Stimulated activated CD4-positive, alpha-beta T cell treated with anti-CD3 and anti-CD28 coated beads, Interleukin-12 subunit alpha, Interleukin-12 subunit beta, amount 100 ng/mL, for 24 hours (primary cell): Measurements from ENCODE around the gene B4GALT2.

Source experiments
- DNase-seq, 2 experiments: peaks; one replicate each; pipeline ENCODE4 v3.0.0-alpha.2; 2020; ENCODE audit warnings: low read depth in 2 of 2

The B4GALT2 gene

DNA sequence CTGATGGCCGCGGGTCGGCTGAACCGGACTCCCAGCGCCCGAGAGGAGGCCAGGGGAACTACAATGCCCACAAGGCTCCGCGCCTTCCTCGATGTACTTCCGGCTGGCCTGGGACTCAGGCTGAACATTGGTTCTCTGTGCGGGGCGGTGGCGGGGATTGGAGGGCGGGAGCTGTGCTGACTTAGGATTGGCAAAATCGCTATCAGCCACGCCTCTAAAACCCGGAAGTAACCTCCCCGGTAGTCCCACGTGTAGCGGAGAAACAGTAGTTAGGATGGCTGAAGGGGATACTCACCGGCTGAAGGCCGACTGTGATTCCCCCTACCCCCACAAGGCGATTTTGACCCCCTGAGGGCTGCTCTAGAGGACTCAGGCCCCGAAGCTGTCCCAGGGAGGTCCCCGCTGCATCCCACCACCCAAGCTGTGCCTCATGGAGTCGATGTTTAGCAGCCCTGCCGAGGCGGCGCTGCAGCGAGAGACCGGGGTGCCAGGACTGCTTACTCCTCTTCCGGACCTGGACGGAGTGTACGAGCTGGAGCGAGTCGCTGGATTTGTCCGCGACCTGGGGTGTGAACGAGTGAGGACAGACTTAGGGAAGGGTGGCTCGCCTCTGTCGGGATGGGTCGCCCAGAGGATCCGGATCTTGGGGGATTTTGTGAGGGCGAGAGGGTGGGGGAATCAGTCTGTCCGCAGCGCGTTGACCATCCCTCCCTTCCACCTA is 9.1 kb upstream of the B4GALT2 start, which contains the start of gene DPH2:
Gene DPH2, plus strand, starts transcription at position 265 of the 721 bp plus-strand sequence. Its CDS starts 166 bp downstream, at position 431.
- DNase-seq: peak; percentile 92 to 97

DNA sequence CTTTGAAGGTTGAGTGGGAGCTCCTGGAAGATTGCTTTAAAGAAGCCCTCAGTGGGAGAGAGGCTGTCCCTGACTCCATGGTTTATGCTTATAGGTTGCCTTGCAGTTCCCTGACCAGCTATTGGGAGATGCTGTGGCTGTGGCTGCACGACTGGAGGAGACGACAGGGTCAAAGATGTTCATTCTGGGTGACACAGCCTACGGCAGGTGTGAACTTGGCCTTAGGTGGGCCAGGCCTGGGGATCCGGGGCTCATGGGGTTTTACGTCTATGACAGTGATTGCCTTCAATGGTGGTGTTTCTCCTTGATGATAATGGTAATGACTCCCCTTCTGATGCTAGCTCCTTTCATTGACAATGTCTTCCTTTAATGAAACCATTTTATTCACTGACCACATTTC is 8.5 kb upstream of the B4GALT2 start:
- no peak for DNase-seq

DNA sequence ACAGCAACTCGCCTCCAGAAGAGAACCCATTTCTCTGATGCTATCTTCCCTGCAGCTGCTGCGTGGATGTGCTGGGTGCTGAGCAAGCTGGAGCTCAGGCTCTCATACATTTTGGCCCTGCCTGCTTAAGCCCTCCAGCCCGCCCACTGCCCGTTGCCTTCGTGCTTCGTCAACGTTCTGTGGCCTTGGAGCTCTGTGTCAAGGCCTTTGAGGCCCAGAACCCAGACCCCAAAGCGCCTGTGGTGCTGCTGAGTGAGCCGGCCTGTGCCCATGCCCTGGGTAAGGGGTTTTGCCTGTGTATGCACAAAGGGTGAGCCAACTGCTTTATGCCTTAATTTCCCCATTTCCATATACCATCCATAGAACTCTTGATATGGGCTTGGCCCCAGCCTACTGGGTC is 8.1 kb upstream of the B4GALT2 start:
- DNase-seq: no peak

DNA sequence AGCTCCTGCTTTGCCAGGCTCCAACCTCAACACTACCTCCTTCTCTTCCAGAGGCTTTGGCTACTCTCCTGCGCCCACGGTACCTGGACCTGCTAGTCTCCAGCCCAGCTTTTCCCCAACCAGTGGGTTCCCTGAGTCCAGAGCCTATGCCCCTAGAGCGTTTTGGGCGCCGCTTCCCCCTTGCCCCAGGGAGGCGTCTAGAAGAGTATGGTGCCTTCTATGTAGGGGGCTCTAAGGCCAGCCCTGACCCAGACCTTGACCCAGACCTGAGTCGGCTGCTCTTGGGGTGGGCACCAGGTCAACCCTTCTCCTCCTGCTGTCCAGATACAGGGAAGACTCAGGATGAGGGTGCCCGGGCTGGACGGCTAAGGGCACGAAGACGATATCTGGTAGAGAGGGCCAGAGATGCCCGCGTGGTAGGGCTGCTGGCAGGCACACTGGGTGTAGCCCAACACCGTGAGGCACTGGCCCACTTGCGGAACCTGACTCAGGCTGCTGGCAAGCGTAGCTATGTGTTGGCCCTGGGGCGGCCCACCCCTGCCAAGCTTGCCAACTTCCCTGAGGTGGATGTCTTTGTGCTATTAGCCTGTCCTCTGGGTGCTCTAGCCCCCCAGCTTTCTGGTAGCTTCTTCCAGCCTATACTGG is 7.6 kb upstream of the B4GALT2 start:
- no peak for DNase-seq

DNA sequence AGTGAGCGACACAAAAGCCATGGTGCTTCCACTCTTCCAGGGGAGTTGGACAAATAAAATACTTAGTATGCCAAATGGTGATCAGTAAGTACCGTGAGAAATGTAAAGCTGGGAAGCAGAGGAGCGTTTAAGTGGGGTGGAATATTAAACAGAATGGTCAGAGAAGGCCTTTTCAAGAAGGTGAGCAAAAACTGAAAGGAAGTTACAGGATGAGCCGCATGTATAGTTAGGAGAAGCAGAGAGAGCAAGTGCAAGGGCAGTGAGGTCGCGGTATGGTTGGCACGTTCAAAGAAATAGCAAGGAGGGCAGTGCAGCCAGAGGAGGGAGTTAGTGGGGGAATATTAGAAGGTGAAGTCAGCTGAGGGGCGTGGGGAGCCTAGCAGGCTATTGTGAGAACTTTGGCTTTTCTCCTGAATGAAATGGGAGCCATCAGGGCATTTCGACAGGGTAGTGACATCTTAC is 5.0 kb upstream of the B4GALT2 start:
- DNase-seq: no peak

DNA sequence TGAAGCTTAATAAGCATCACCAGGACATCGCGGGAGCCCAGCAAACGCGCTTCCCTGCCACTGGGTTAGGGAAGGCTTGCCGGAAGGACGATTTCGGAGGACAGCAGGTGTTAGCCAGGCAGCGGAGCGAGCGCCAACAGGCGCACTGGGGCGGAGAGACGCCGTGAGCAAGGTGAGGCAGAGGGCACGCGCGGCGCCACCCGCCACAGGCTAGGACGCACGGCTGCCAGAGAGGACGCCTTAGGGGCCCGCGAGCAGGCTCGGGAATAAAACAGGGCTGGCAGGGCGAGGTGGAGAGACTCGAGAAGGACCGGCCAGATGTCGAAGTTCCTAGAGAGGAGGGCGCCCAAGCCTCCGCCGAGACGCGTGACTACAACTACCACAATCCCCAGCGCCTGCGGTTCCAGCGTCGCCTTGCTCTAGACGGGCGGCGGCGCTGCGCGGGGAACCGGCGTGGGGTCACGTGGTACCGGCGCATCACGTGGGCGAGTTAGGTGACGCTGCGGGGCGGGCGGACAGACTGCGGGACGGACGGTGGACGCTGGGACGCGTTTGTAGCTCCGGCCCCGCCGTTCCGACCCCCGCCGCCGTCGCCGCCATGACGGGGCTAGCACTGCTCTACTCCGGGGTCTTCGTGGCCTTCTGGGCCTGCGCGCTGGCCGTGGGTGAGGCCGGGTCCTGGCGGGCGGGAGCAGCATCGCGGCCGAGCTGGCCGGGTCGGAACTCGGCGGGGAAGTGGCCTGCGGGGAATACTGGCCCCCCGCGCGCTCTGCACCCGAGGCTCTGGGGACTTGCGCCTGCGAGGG is 4.4 kb upstream of the B4GALT2 start, which contains the start of gene ATP6V0B:
Gene ATP6V0B, plus strand, starts transcription at position 518 of the 806 bp plus-strand sequence. Its CDS starts 81 bp downstream, at position 599.
- DNase-seq: peak; percentile 91 to 97

DNA sequence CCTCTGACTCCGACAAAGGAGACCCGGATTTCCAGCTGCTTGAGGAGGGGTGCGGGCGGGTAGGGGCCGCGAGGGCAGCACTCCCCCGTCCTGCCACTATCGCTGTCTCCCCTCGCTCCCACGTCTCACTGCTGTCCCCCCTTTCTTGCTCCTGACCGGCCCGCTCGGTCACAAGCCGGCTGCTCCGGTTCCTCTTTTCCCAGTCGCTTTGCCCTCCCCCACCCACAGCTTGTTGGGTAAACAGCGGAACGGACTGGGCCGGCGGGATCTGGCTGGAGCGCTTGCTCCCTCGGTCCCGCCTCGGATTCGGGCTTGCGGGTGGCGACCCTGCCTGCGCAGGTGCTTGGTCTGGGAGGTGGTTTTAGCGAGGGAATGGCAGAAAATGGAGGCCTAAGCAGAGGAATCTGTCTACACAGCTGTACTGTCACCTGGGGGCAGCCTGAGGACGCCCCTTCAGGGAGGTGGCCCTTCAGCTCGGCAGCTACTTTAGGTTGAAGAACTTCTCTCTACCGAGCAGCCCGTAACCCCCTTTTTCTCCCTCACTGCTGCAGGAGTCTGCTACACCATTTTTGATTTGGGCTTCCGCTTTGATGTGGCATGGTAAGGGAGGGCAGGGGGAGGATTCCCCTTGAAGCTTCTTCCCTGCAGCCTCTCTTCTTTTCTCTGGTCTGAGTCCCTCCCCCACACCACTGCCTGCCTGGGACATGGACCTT is 3.6 kb upstream of the B4GALT2 start:
- DNase-seq: no peak

DNA sequence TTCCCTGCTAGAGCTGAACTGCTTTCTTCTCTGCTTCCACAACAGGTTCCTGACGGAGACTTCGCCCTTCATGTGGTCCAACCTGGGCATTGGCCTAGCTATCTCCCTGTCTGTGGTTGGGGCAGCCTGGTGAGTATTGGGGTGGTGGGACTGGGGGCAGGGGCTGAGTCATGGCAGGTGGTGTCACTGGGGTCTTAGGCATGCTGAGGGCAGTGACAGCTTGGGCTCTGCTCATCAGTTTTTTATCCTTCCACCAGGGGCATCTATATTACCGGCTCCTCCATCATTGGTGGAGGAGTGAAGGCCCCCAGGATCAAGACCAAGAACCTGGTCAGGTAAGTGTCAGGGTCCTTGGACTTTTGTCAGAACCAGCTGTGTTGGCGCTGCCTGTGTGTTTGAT is 3.0 kb upstream of the B4GALT2 start:
- DNase-seq: no peak

DNA sequence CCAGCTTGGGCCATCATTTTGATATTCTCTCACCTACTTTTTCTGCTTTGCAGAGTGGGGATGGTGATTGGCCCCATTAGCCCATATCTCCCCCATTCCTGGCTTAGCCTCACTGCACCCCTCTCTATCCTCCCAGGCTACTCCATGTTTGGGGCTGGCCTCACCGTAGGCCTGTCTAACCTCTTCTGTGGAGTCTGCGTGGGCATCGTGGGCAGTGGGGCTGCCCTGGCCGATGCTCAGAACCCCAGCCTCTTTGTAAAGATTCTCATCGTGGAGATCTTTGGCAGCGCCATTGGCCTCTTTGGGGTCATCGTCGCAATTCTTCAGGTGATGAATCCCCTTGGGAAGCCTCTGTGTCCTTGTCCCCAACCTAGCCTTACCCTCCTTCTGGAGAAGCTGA is 2.1 kb upstream of the B4GALT2 start:
- DNase-seq: no peak

DNA sequence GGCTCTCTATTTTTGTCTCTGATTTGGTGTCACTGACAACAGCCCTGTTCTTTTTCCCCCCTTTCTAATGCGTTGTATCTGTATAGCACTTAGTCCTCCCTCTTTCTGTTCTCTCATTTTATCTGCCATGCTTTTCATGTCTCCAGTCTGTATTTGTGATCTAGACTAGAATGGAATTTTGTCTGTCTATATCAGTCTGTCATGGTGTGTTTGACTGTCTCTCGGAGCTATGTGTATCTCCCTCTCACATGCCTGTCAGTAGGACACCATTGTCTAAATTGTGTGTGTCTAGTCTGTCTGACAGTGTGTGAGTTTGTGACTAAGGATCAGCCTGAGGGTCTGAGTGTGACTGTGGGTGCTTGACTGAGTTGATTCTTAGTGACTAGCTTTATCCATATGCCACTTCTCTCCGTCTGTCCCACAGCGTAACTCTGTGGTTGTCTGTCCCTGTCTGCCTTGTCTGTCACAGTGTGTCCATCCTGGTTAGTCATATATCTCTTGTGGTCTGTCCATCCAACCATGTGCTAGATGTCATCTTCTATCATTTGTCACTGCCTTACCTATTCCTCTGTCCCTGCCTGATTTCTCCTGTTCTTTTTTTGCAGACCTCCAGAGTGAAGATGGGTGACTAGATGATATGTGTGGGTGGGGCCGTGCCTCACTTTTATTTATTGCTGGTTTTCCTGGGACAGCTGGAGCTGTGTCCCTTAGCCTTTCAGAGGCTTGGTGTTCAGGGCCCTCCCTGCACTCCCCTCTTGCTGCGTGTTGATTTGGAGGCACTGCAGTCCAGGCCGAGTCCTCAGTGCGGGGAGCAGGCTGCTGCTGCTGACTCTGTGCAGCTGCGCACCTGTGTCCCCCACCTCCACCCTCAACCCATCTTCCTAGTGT is 1.4 kb upstream of the B4GALT2 start:
- no peak for DNase-seq

DNA sequence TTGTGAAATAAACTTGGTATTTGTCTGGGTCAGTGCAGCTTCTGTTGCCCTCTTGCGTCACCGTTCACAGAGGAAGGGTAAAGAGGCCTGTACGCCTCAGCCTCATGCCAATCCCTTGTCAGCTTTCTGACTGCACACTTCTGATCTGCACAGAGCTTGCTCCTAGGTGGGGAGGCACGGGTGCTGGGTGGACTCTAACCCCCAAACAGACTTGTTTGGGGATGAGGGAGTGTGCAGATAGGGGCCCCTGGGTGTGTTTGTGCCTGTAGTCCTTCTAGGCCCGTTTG is 803 bp upstream of the B4GALT2 start:
- DNase-seq: no peak

DNA sequence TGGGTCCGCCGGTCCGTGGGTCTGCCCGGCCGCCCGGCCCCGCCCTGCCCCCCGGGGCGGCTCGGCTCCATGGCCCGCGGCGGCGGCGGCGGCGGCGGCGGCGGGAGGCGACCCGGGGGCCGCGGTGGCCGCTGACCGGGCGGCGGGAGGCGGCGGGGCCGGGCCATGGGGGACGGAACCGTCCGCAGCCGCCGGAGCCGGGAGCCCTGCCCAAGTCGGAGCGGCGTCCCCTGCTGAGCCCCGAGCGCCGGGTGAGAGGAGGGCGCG is 184 bp downstream of the B4GALT2 start:
- DNase-seq: no peak

DNA sequence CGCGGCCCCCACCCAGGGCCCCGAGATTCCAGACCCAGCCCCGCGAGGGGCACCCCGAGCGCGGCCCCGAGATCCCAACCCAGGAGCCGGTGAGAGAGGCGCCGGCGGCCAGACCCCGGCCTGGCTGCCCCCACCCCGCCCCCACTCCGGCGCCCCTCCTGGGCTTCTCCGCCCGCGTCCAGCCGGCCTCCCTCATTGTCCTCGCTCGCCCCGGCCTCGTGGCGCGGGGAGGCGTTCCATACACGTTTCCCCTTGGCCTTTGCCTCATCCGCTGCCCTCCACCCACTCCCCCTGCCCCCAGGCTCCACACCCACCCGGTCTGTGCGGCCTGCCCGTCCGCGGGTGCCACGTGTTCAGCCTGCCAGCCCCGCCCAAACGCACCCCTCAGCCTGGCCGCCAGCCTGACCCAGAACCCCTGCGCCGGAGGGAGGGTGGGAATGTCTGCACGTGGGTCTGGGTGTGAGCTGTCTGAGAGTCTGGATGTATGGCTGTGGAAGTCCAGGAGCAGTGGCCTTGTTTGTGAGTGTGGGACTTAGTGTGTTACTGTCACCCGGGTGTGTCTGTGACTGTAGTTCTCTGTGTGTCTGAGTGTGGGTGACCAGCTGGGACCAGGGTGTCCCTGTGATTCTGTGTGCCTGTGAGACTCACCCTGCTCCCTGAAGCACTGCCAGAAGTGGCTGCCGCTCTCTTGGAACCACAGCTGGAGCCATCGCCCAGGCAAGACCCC is 681 bp downstream of the B4GALT2 start:
- no peak for DNase-seq

DNA sequence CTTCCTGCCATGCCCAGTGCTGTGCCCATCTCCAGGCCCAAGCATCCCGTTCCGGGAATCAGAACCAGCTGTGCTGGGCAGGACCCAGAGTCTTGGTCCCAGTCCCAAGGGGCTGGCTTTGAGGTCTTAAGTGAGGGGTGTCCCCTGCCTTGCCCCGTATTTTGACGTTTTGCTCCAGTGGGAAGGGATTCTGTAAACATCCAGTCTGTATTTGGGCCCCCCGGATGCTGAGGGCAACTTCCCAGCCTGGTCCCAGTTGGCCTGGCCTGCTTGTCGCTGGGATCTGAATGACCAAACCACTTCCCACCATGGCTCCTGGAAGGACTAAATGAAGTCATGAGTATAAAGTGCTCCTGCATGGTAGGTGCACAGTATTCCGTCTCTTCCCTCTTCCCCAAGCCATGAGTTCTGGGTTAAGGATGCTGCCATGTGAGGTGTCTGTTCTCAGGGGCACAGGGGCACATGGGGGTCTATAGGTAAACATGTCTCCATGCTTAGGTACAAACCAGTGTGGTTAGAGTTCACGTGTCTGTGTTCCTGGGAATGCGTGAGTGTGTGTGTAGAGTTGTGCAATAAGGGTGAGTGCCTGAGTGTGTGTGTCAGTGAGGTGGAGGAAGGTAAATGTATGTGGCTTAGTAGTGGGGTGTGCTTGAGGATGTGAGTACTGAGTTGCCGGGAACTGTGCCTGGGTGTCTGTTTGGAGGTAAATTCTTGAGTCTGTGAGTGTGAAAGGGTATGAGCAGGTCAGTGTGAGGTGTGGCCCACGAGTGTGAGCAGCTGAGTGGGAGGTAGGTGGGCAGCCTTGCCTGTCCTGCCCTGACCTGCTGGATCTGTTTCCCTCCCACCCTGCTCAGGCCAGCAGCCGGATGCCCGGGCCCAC is 1.5 kb downstream of the B4GALT2 start:
- no peak for DNase-seq

DNA sequence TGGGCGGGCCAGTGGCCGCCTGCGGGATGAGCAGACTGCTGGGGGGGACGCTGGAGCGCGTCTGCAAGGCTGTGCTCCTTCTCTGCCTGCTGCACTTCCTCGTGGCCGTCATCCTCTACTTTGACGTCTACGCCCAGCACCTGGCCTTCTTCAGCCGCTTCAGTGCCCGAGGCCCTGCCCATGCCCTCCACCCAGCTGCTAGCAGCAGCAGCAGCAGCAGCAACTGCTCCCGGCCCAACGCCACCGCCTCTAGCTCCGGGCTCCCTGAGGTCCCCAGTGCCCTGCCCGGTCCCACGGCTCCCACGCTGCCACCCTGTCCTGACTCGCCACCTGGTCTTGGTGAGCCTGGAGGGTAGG is 2.1 kb downstream of the B4GALT2 start:
- DNase-seq: no peak

DNA sequence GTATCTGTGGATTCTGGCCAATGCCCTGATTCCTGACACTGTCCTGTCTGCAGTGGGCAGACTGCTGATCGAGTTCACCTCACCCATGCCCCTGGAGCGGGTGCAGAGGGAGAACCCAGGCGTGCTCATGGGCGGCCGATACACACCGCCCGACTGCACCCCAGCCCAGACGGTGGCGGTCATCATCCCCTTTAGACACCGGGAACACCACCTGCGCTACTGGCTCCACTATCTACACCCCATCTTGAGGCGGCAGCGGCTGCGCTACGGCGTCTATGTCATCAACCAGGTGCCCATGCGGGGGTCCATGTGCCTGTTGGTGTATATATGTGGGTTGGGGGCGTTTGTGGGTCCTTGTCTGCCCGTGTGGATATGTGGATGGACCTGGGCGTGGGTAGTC is 2.6 kb downstream of the B4GALT2 start:
- DNase-seq: no peak

DNA sequence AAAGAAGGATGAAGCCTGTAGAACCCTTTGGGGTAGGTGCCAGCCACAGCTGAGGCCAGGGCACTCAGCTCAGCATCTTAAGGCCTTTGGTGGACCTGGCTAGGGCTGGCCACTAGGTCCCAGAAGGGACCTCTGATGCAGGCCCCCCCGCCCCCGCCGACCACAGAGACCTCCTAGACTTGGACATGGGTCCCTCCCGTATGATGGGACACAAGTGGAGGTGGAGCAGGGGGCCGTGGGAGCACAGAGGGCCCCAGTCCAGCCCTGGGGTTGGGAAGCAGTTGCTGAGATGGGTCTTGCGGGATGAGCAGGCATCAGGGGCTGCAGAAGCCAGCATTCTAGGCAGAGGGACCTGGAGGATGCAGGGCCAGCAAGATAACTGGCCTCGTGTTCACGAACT is 3.2 kb downstream of the B4GALT2 start:
- DNase-seq: no peak

DNA sequence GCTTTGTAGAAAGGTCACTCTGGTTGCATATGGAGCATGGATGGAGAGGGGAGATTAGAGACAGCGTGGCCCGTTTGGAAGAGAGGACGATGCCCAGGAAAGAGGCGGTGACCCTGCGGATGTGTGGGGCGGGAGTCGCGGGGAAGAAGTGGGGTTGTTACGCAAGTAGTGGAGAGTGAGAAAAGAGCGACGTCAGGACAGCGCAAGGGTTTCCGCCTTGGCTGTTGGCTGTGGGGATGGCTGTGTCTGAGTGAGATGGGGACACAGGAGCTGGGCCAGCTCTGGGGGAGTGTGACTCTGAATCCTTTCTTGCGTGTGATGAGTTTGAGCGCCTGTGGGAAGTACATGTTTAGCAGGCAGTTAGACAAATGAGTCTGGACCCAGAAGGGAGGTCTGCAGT is 3.8 kb downstream of the B4GALT2 start:
- DNase-seq: no peak

DNA sequence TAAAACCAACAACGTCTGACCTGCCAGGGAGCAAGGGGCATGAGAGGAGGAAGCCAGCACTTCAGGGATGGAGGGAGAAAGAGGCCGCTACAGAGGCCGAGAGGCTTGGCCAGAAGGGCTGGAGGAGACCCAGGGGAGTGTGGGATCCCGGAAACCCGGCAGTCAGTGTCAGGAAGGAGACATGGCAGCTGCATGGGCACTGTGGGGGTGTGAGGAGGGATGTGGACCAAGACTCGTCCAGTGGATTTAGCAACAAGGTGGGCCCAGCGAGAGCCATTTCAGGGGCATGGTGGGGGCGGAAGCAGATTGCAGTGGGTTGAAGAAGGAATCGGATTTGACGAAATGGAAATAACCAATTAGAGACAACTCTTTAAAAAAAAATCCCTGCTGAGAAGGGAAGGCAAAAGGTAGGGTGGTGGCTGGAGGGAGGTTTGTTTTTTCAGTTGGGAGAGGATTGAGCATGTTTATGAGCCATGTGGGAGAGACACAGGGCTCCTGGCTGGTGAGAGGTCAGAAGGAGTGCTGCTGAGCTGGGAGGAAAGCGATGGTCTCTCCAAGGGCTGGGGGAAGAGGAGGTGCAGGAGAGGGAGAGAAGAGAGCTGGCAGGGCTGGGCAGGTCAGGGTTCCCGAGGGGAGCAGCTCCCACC is 4.4 kb downstream of the B4GALT2 start:
- DNase-seq: no peak
